OCI-LY1 (cell line): ENCODE measurements around the gene SLC35G6.

ENCODE experiments used
- H2AFZ ChIP-seq: fragments of 200-600 bp; sonication (generic), shearing (Covaris generic); 2 replicates; pipeline ENCODE4 v1.6.0; 2014; ENCODE audit warnings: antibody characterized with exemption, mild to moderate bottlenecking, low read length
- H3F3A ChIP-seq: fragments of 200-600 bp; sonication (generic), shearing (Covaris generic); 2 replicates; pipeline ENCODE4 v1.6.0; 2014; ENCODE audit warnings: mild to moderate bottlenecking, antibody characterized with exemption, low read length, moderate library complexity; ENCODE audit not compliant: insufficient read depth
- H3K27ac ChIP-seq: fragments of 200-600 bp; sonication (generic); 2 replicates; pipeline ENCODE4 v1.5.1; 2014; ENCODE audit warnings: low read length, mixed run types, mild to moderate bottlenecking, low read depth; ENCODE audit not compliant: poor library complexity, severe bottlenecking
- H3K27me3 ChIP-seq: fragments of 200-600 bp; sonication (generic); 2 replicates; pipeline ENCODE4 v1.6.0; 2014; ENCODE audit warnings: antibody characterized with exemption, mild to moderate bottlenecking, low read length, moderate library complexity; ENCODE audit not compliant: insufficient read depth
- H3K36me3 ChIP-seq: fragments of 200-600 bp; sonication (generic); 2 replicates; pipeline ENCODE4 v1.6.1; 2014; ENCODE audit warnings: mild to moderate bottlenecking, antibody characterized with exemption, low read length, moderate library complexity, mixed read lengths; ENCODE audit not compliant: insufficient read depth
- H3K4me1 ChIP-seq: fragments of 200-600 bp; sonication (generic); 2 replicates; pipeline ENCODE4 v1.5.1; 2014; ENCODE audit warnings: mild to moderate bottlenecking, low read length, moderate library complexity; ENCODE audit not compliant: insufficient read depth, severe bottlenecking
- H3K4me2 ChIP-seq: fragments of 200-600 bp; sonication (generic), shearing (Covaris generic); 2 replicates; pipeline ENCODE4 v1.6.1; 2014; ENCODE audit warnings: low read length
- H3K4me3 ChIP-seq: fragments of 200-600 bp; sonication (generic); 2 replicates; pipeline ENCODE4 v1.5.1; 2014; ENCODE audit warnings: low read length, low read depth, mild to moderate bottlenecking, mixed read lengths; ENCODE audit not compliant: poor library complexity, severe bottlenecking
- H3K79me2 ChIP-seq: fragments of 200-600 bp; shearing (Covaris generic); 2 replicates; pipeline ENCODE4 v1.6.1; 2016; ENCODE audit warnings: mixed run types, low read length, mixed read lengths; ENCODE audit not compliant: insufficient read depth
- H3K9ac ChIP-seq: fragments of 200-600 bp; sonication (generic), shearing (Covaris generic); 2 replicates; pipeline ENCODE4 v1.6.1; 2014; ENCODE audit warnings: mild to moderate bottlenecking, low read length, mixed read lengths
- H3K9me2 ChIP-seq: fragments of 200-600 bp; sonication (generic), shearing (Covaris generic); 2 replicates; pipeline ENCODE4 v1.6.1; 2014; ENCODE audit warnings: low read depth, mild to moderate bottlenecking, low read length, mixed read lengths
- H3K9me3 ChIP-seq: fragments of 200-600 bp; shearing (Covaris generic); 2 replicates; pipeline ENCODE4 v1.6.1; 2014; ENCODE audit warnings: low read length, mixed read lengths
- H4K20me1 ChIP-seq: fragments of 200-600 bp; sonication (generic), shearing (Covaris generic); 2 replicates; pipeline ENCODE4 v1.6.0; 2016; ENCODE audit warnings: mild to moderate bottlenecking, low read length; ENCODE audit not compliant: insufficient read depth
- EZH2 ChIP-seq: fragments of 200-600 bp; sonication (generic), shearing (Covaris generic); IDR thresholded peaks from 2 replicates; pipeline ENCODE4 v1.8.0; 2017; ENCODE audit warnings: borderline replicate concordance, mixed run types, mild to moderate bottlenecking, antibody characterized with exemption, low read length, moderate library complexity, mixed read lengths
- TF ChIP-seq, protein P1 (sequence below): fragments of 200-600 bp; sonication (generic), shearing (Covaris generic); IDR thresholded peaks from 2 replicates; pipeline ENCODE4 v1.5.1; 2017; ENCODE audit warnings: mild to moderate bottlenecking, antibody characterized with exemption, low read length, moderate library complexity, mixed read lengths

The SLC35G6 gene

DNA sequence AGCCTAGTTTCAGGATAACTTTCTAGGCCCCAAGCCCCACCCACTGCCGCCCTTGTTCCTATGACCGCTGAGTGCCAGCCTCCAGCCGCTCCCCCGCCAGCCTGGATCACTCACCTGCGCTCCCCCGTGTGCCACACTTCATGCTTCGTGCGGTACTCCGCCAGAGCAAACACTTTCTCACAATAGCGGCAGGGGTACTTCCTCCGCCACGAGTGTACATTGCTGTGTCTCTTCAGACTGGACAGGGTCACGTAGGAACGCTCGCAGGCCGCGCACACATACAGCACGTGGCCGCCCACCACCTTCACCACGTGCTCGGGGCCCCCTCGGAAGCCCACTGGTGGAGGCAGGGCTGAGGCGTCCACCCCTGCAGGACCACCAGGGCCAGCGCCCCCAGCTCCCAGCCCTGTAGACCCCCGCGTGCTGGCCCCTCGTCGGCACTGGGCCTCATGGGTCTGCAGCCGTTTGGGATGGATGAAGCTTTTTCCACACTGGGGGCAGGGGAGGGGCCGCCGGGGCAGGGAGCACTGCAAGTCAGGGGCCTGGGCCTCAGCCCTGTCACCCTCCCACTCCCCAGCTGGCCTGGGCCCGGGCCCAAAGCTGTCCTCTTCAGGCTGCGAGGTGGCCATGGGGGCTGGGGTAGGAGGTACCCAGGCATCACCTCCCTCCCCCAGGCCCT, 15.5 kb upstream of the SLC35G6 start:
- H3K4me3 ChIP-seq: no peak overlapping the region
- H3K27ac ChIP-seq: no peak overlapping the region
- H3K27me3 ChIP-seq: no peaks in the 10 kb centered on the region
- peaks cover 35% of the 10 kb centered on the region for H3K36me3 ChIP-seq
- no peak for TF ChIP-seq EZH2
- TF ChIP-seq, protein P1, sequence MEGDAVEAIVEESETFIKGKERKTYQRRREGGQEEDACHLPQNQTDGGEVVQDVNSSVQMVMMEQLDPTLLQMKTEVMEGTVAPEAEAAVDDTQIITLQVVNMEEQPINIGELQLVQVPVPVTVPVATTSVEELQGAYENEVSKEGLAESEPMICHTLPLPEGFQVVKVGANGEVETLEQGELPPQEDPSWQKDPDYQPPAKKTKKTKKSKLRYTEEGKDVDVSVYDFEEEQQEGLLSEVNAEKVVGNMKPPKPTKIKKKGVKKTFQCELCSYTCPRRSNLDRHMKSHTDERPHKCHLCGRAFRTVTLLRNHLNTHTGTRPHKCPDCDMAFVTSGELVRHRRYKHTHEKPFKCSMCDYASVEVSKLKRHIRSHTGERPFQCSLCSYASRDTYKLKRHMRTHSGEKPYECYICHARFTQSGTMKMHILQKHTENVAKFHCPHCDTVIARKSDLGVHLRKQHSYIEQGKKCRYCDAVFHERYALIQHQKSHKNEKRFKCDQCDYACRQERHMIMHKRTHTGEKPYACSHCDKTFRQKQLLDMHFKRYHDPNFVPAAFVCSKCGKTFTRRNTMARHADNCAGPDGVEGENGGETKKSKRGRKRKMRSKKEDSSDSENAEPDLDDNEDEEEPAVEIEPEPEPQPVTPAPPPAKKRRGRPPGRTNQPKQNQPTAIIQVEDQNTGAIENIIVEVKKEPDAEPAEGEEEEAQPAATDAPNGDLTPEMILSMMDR: no peak
- no peaks in the 10 kb centered on the region for H3K79me2 ChIP-seq
- no peaks in the 10 kb centered on the region for H3K9me3 ChIP-seq
- H3K4me2 ChIP-seq: no peak overlapping the region
- no peaks in the 10 kb centered on the region for H3F3A ChIP-seq
- no peak overlapping the region for H2AFZ ChIP-seq
- H3K9me2 ChIP-seq: no peaks in the 10 kb centered on the region
- H3K9ac ChIP-seq: no peak overlapping the region
- peaks cover 20% of the 10 kb centered on the region for H3K4me1 ChIP-seq
- no peaks in the 10 kb centered on the region for H4K20me1 ChIP-seq

DNA sequence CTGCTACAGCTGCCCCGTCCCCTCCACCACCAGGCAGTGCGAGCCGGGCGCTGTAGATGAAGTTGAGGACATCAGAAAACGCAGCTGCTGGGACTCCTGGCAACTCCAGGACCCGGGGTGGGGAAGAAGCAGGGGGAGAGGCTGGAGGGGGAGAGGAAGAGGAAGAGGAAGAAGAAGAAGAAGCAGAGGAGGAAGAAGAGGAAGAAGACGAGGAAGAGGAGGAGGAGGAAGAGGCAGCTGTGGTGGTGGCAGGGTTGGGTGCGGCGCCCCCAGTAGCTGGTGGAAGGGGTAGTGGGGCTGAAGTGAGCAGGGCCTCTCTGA, 15.0 kb upstream of the SLC35G6 start:
- peak overlapping the region; percentile 80 for H3K27ac ChIP-seq
- no peak overlapping the region for H3K4me2 ChIP-seq
- peaks cover 20% of the 10 kb centered on the region for H3K4me1 ChIP-seq
- H3K27me3 ChIP-seq: no peaks in the 10 kb centered on the region
- no peaks in the 10 kb centered on the region for H4K20me1 ChIP-seq
- H2AFZ ChIP-seq: no peak overlapping the region
- H3K4me3 ChIP-seq: no peak overlapping the region
- H3K9me2 ChIP-seq: no peaks in the 10 kb centered on the region
- H3K79me2 ChIP-seq: no peaks in the 10 kb centered on the region
- no peak overlapping the region for H3K9ac ChIP-seq
- H3F3A ChIP-seq: no peaks in the 10 kb centered on the region
- H3K36me3 ChIP-seq: peaks cover 30% of the 10 kb centered on the region
- TF ChIP-seq EZH2: no peak
- TF ChIP-seq, protein P1: no peak
- no peaks in the 10 kb centered on the region for H3K9me3 ChIP-seq

DNA sequence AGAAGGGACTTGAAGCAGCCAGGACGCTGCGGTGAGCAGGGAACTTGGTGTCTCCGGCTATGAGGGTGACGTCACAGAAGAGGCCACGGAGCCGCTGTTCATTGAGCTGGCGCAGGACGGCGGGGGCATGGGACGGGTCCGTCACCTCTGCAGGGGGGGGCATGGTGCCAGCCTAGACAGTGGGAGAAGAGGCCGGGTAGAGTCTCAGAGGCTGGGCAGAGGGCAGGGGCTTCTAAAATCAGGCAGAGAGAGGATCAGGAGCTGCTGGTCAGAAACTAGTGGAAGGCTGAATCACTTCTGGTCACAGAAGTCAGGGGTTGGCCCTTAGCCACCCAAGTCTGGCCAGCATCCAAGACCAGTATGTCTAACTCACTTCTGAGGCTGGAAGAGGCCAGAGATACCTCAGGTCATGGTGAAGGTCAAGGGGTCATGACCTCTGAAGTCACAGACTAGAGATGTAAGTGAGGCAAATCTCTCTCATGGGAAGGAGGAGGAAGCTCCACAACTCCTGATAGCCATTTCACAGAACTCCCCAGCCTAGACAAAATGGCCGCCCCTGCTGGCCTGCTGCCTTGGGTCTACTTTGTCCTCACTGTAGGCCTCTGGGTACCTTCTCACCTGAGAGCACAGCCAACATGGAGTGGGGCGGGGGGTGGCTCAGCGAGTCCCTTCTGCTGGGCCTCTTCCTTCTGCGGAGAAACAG, 14.5 kb upstream of the SLC35G6 start:
- H3K9ac ChIP-seq: no peak overlapping the region; the same call in 1 of the 2 replicates
- peaks cover 25% of the 10 kb centered on the region for H3K36me3 ChIP-seq
- H3K4me1 ChIP-seq: peaks cover 20% of the 10 kb centered on the region
- H3F3A ChIP-seq: no peaks in the 10 kb centered on the region
- H3K27me3 ChIP-seq: no peaks in the 10 kb centered on the region
- H4K20me1 ChIP-seq: no peaks in the 10 kb centered on the region
- peak overlapping the region; percentile 12; the same call in 1 of the 2 replicates for H3K4me2 ChIP-seq
- TF ChIP-seq, protein P1: no peak
- TF ChIP-seq EZH2: no peak
- no peak overlapping the region for H3K4me3 ChIP-seq
- peak overlapping the region; percentile 80 for H3K27ac ChIP-seq
- H3K9me3 ChIP-seq: no peaks in the 10 kb centered on the region
- H3K79me2 ChIP-seq: no peaks in the 10 kb centered on the region
- H3K9me2 ChIP-seq: no peaks in the 10 kb centered on the region
- H2AFZ ChIP-seq: no peak overlapping the region
